ENCODE measurements around the gene DIO2. TPM values are rescaled to one million over a fixed set of nuclear protein-coding genes. Genes with fewer than 3 reads are reported as not detected.

Gene DIO2
- 0.10 TPM for total RNA-seq

GRCh38 chr14:80211153-80212022 is at the start of gene DIO2:
DIO2 (minus strand) TSS chr14:80211504; CDS start chr14:80211472, 32 bp downstream.
- DNase-seq (ENCODE audit: low spot score) = no peak

GRCh38 chr14:80260645-80261044 is 49.3 kb upstream of the DIO2 start:
- DNase-seq (ENCODE audit: low spot score) (no peak), ATAC-seq (no peak)

More at GRCh38 chr14:80211153-80212022, at the start of gene DIO2:
- ATAC-seq = peak; percentile 66

- ATAC-seq (no peak), DNase-seq (ENCODE audit: low spot score) (no peak)
Observed at GRCh38 chr14:80239631-80240030, 28.3 kb upstream of the DIO2 start.

GRCh38 chr14:80237143-80237542 is 25.8 kb upstream of the DIO2 start:
- DNase-seq (ENCODE audit: low spot score) (no peak), ATAC-seq (no peak)

- ATAC-seq (no peak), DNase-seq (ENCODE audit: low spot score) (no peak)
Observed at GRCh38 chr14:80233470-80234089, 22.3 kb upstream of the DIO2 start.

GRCh38 chr14:80231702-80232101 is 20.4 kb upstream of the DIO2 start:
- ATAC-seq (no peak), DNase-seq (ENCODE audit: low spot score) (no peak)

GRCh38 chr14:80223696-80224465 is 12.6 kb upstream of the DIO2 start:
- ATAC-seq (no peak), DNase-seq (ENCODE audit: low spot score) (no peak)

GRCh38 chr14:80216818-80217217 is 5.5 kb upstream of the DIO2 start:
- no peak for DNase-seq (ENCODE audit: low spot score)
- ATAC-seq = no peak

- DNase-seq (ENCODE audit: low spot score) (no peak), ATAC-seq (no peak)
Observed at GRCh38 chr14:80215756-80216581, 4.7 kb upstream of the DIO2 start.

GRCh38 chr14:80215081-80215480 is 3.8 kb upstream of the DIO2 start:
- ATAC-seq = no peak
- no peak for DNase-seq (ENCODE audit: low spot score)

GRCh38 chr14:80213602-80214001 is 2.3 kb upstream of the DIO2 start:
- DNase-seq (ENCODE audit: low spot score) = no peak
- peak; percentile 90 for ATAC-seq

- DNase-seq (ENCODE audit: low spot score) (no peak), ATAC-seq (peak; percentile 51)
Observed at GRCh38 chr14:80212023-80212397, 706 bp upstream of the DIO2 start.

- ATAC-seq = no peak
Observed at GRCh38 chr14:80208461-80208860, 2.8 kb downstream of the DIO2 start.

GRCh38 chr14:80206351-80207080 is 4.8 kb downstream of the DIO2 start:
- ATAC-seq = no peak

More at GRCh38 chr14:80208461-80208860, 2.8 kb downstream of the DIO2 start:
- no peak for DNase-seq (ENCODE audit: low spot score)

GRCh38 chr14:80202888-80203562 is 8.3 kb downstream of the DIO2 start:
- DNase-seq (ENCODE audit: low spot score) (no peak), ATAC-seq (peak; percentile 46)

More at GRCh38 chr14:80206351-80207080, 4.8 kb downstream of the DIO2 start:
- no peak for DNase-seq (ENCODE audit: low spot score)

- no peak for ATAC-seq
Observed at GRCh38 chr14:80200093-80200492, 11.2 kb downstream of the DIO2 start.

GRCh38 chr14:80188571-80188970 is 22.7 kb downstream of the DIO2 start:
- ATAC-seq (no peak), DNase-seq (ENCODE audit: low spot score) (no peak)

More at GRCh38 chr14:80200093-80200492, 11.2 kb downstream of the DIO2 start:
- DNase-seq (ENCODE audit: low spot score) = no peak

- no peak for ATAC-seq
Observed at GRCh38 chr14:80186301-80186800, 25.0 kb downstream of the DIO2 start.

GRCh38 chr14:80176893-80177292 is 34.4 kb downstream of the DIO2 start:
- ATAC-seq = no peak

More at GRCh38 chr14:80186301-80186800, 25.0 kb downstream of the DIO2 start:
- no peak for DNase-seq (ENCODE audit: low spot score)

More at GRCh38 chr14:80176893-80177292, 34.4 kb downstream of the DIO2 start:
- DNase-seq (ENCODE audit: low spot score) = no peak

Data from left lobe of liver (tissue), 2 donors.